ENCODE data around the gene LHFPL3.

LHFPL3 gene

DNA sequence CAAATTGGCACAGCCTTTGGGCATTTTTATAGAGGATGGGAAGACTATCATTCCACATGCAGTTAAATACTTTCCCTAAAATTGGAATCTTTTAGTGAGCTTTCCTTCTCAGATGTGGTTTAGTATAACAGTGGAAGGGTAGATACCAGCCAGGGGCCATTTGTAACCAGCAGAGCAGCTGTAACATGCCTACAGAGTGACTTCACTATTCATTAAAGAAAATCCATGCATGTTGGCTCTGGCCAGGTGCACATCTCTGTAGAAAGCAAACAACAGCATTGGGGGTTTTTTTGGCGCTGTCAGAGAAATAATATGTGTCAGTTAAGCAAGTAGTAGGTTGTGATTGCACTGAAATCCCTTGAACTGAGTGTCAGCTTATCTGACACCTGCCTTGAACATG lies 115.6 kb downstream of the LHFPL3 start:
- H4K20me1 ChIP-seq (ENCODE audit: insufficient read depth, low read length), result no peaks in the 10 kb centered on the region
- H3K4me1 ChIP-seq (ENCODE audit: insufficient read depth, low read length, severe bottlenecking), result no peaks in the 10 kb centered on the region
- H3K36me3 ChIP-seq (ENCODE audit: insufficient read depth, low read length), result no peaks in the 10 kb centered on the region
- H3K27me3 ChIP-seq (ENCODE audit: insufficient read depth, low read length), result no peaks in the 10 kb centered on the region
- no peak overlapping the region for H3K9ac ChIP-seq (ENCODE audit: low read length)
- no peak overlapping the region for H3K4me3 ChIP-seq (ENCODE audit: low read depth, low read length, poor library complexity, severe bottlenecking)
- H3K9me2 ChIP-seq (ENCODE audit: low read depth, low read length), result no peaks in the 10 kb centered on the region
- no peak for TF ChIP-seq EZH2 (IDR thresholded peaks at IDR 0.05; ENCODE audit: borderline replicate concordance, low read length)
- TF ChIP-seq, protein P1, sequence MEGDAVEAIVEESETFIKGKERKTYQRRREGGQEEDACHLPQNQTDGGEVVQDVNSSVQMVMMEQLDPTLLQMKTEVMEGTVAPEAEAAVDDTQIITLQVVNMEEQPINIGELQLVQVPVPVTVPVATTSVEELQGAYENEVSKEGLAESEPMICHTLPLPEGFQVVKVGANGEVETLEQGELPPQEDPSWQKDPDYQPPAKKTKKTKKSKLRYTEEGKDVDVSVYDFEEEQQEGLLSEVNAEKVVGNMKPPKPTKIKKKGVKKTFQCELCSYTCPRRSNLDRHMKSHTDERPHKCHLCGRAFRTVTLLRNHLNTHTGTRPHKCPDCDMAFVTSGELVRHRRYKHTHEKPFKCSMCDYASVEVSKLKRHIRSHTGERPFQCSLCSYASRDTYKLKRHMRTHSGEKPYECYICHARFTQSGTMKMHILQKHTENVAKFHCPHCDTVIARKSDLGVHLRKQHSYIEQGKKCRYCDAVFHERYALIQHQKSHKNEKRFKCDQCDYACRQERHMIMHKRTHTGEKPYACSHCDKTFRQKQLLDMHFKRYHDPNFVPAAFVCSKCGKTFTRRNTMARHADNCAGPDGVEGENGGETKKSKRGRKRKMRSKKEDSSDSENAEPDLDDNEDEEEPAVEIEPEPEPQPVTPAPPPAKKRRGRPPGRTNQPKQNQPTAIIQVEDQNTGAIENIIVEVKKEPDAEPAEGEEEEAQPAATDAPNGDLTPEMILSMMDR (IDR thresholded peaks at IDR 0.05; ENCODE audit: low read length), result no peak
- no peaks in the 10 kb centered on the region for H3F3A ChIP-seq (ENCODE audit: insufficient read depth, low read length)
- H3K27ac ChIP-seq (ENCODE audit: low read depth, low read length, poor library complexity, severe bottlenecking), result no peak overlapping the region
- no peak overlapping the region for H2AFZ ChIP-seq (ENCODE audit: low read length)
- H3K4me2 ChIP-seq (ENCODE audit: low read length), result no peak overlapping the region
- H3K9me3 ChIP-seq (ENCODE audit: low read length), result no peaks in the 10 kb centered on the region
- H3K79me2 ChIP-seq (ENCODE audit: insufficient read depth, low read length), result no peaks in the 10 kb centered on the region

DNA sequence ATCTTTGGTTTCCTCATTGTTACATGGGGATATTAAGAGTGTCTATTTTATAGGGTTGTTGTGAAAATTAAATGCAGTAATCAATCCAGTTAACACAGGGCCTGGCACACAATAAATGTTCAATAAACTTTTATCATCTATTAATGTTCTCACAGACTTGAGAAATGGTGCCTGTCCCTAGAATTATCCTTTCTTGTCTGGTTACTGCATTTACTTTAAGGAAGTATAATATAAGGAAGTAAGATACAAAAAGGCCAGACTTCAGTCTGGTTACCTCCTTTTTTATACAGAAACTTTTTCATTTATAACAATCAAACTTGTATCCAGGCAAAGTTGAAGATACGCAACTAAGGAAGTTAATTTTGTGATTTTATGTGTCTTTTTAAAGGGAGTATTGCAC lies 117.0 kb downstream of the LHFPL3 start:
- no peaks in the 10 kb centered on the region for H4K20me1 ChIP-seq (ENCODE audit: insufficient read depth, low read length)
- H3K9ac ChIP-seq (ENCODE audit: low read length), result no peak overlapping the region

DNA sequence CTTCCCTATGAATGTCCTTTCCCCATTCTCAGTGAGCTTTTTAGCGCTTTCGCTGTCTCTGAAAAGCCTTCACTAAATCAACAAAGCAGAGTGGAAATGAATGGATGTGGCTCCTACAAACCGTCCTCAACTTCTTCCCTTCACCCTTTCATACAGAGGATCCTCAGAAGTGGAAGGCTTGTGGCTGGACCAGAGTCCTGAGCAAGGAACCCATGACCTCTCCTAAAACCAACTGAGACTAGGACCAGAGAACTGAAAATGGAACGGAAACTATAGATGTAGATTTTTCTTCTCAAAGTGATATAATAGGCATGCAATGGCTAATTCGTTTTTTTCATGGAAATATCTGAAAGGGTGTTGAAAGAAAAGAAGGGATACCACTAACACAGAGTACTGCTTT lies 122.5 kb downstream of the LHFPL3 start:
- TF ChIP-seq, protein P1 (IDR thresholded peaks at IDR 0.05; ENCODE audit: low read length), result no peak
- no peak for TF ChIP-seq EZH2 (IDR thresholded peaks at IDR 0.05; ENCODE audit: borderline replicate concordance, low read length)
- no peak overlapping the region for H3K4me2 ChIP-seq (ENCODE audit: low read length)
- H3K27ac ChIP-seq (ENCODE audit: low read depth, low read length, poor library complexity, severe bottlenecking), result no peak overlapping the region
- H3F3A ChIP-seq (ENCODE audit: insufficient read depth, low read length), result no peaks in the 10 kb centered on the region
- no peaks in the 10 kb centered on the region for H3K9me3 ChIP-seq (ENCODE audit: low read length)
- no peaks in the 10 kb centered on the region for H3K36me3 ChIP-seq (ENCODE audit: insufficient read depth, low read length)
- no peaks in the 10 kb centered on the region for H3K4me1 ChIP-seq (ENCODE audit: insufficient read depth, low read length, severe bottlenecking)
- H4K20me1 ChIP-seq (ENCODE audit: insufficient read depth, low read length), result no peaks in the 10 kb centered on the region
- no peaks in the 10 kb centered on the region for H3K9me2 ChIP-seq (ENCODE audit: low read depth, low read length)
- H3K27me3 ChIP-seq (ENCODE audit: insufficient read depth, low read length), result no peaks in the 10 kb centered on the region
- H2AFZ ChIP-seq (ENCODE audit: low read length), result no peak overlapping the region
- no peak overlapping the region for H3K4me3 ChIP-seq (ENCODE audit: low read depth, low read length, poor library complexity, severe bottlenecking)
- no peaks in the 10 kb centered on the region for H3K79me2 ChIP-seq (ENCODE audit: insufficient read depth, low read length)
- H3K9ac ChIP-seq (ENCODE audit: low read length), result no peak overlapping the region

More for the DNA sequence above, 117.0 kb downstream of the LHFPL3 start:
- no peak overlapping the region for H3K4me2 ChIP-seq (ENCODE audit: low read length)
- TF ChIP-seq, protein P1 (IDR thresholded peaks at IDR 0.05; ENCODE audit: low read length), result no peak
- TF ChIP-seq EZH2 (IDR thresholded peaks at IDR 0.05; ENCODE audit: borderline replicate concordance, low read length), result no peak
- H3K4me1 ChIP-seq (ENCODE audit: insufficient read depth, low read length, severe bottlenecking), result no peaks in the 10 kb centered on the region
- no peaks in the 10 kb centered on the region for H3F3A ChIP-seq (ENCODE audit: insufficient read depth, low read length)
- no peaks in the 10 kb centered on the region for H3K9me2 ChIP-seq (ENCODE audit: low read depth, low read length)
- no peaks in the 10 kb centered on the region for H3K27me3 ChIP-seq (ENCODE audit: insufficient read depth, low read length)
- H3K79me2 ChIP-seq (ENCODE audit: insufficient read depth, low read length), result no peaks in the 10 kb centered on the region
- no peaks in the 10 kb centered on the region for H3K36me3 ChIP-seq (ENCODE audit: insufficient read depth, low read length)
- H3K9me3 ChIP-seq (ENCODE audit: low read length), result no peaks in the 10 kb centered on the region
- H2AFZ ChIP-seq (ENCODE audit: low read length), result no peak overlapping the region
- H3K27ac ChIP-seq (ENCODE audit: low read depth, low read length, poor library complexity, severe bottlenecking), result no peak overlapping the region
- no peak overlapping the region for H3K4me3 ChIP-seq (ENCODE audit: low read depth, low read length, poor library complexity, severe bottlenecking)

All from OCI-LY1 (cell line).